ENCODE data around the gene PSTPIP1. TPM values are rescaled to one million over a fixed set of nuclear protein-coding genes. Genes with fewer than 3 reads are reported as not detected.

The PSTPIP1 gene
- total and polyA plus RNA-seq, 2 experiments from 2014 or later = 0.80 to 3.7 TPM

GRCh38 chr15:77064539-77065308 is 69.8 kb downstream of the PSTPIP1 start:
- Histone ChIP-seq H3K79me2 (replicated peaks; ENCODE audit: insufficient read depth) (peaks cover 96% of the 10 kb centered on the region), H3K4me1 (ENCODE audit: insufficient read depth) (peaks cover 12% of the 10 kb centered on the region), H2AFZ (no peak overlapping the region), H3K9me2 (ENCODE audit: insufficient read depth) (no peaks in the 10 kb centered on the region), H3F3A (replicated peaks; ENCODE audit: low read depth) (no peaks in the 10 kb centered on the region), H4K20me1 (replicated peaks; ENCODE audit: insufficient read depth) (peaks cover 22% of the 10 kb centered on the region), H3K27ac (ENCODE audit: low read depth) (no peak overlapping the region), H3K4me3 (no peak overlapping the region), H3K4me2 (no peak overlapping the region), H3K36me3 (ENCODE audit: insufficient read depth) (no peaks in the 10 kb centered on the region), H3K27me3 (ENCODE audit: insufficient read depth) (peaks cover 7% of the 10 kb centered on the region; the same call in 1 of the 2 replicates)
- H3K27ac Mint-ChIP-seq = no peak overlapping the region; the same call in 1 of the 2 replicates
- H3K4me3 Mint-ChIP-seq = no peak overlapping the region
- DNase-seq (ENCODE audit: low spot score) (no peak), ATAC-seq (no peak)
- no peaks in the 10 kb centered on the region for H3K36me3 Mint-ChIP-seq (ENCODE audit: low read depth)
- no peaks in the 10 kb centered on the region for H3K9me3 Mint-ChIP-seq
- no peaks in the 10 kb centered on the region for H3K27me3 Mint-ChIP-seq (ENCODE audit: insufficient read depth, low read depth, poor library complexity)
- TF ChIP-seq, protein P1, sequence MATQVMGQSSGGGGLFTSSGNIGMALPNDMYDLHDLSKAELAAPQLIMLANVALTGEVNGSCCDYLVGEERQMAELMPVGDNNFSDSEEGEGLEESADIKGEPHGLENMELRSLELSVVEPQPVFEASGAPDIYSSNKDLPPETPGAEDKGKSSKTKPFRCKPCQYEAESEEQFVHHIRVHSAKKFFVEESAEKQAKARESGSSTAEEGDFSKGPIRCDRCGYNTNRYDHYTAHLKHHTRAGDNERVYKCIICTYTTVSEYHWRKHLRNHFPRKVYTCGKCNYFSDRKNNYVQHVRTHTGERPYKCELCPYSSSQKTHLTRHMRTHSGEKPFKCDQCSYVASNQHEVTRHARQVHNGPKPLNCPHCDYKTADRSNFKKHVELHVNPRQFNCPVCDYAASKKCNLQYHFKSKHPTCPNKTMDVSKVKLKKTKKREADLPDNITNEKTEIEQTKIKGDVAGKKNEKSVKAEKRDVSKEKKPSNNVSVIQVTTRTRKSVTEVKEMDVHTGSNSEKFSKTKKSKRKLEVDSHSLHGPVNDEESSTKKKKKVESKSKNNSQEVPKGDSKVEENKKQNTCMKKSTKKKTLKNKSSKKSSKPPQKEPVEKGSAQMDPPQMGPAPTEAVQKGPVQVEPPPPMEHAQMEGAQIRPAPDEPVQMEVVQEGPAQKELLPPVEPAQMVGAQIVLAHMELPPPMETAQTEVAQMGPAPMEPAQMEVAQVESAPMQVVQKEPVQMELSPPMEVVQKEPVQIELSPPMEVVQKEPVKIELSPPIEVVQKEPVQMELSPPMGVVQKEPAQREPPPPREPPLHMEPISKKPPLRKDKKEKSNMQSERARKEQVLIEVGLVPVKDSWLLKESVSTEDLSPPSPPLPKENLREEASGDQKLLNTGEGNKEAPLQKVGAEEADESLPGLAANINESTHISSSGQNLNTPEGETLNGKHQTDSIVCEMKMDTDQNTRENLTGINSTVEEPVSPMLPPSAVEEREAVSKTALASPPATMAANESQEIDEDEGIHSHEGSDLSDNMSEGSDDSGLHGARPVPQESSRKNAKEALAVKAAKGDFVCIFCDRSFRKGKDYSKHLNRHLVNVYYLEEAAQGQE (IDR thresholded peaks at IDR 0.05; ENCODE audit: unreplicated experiment) = no peak
- TF ChIP-seq ZNF114 (CRISPR knock-in tag; IDR thresholded peaks at IDR 0.05) (no peak), EZH2phosphoT487 (IDR thresholded peaks at IDR 0.05; ENCODE audit: unreplicated experiment) (no peak), NANOG (IDR thresholded peaks at IDR 0.05; ENCODE audit: borderline replicate concordance) (no peak), CREB1 (CRISPR knock-in tag; IDR thresholded peaks at IDR 0.05; ENCODE audit: low read depth) (no peak), ETS1 (IDR thresholded peaks at IDR 0.05) (no peak), JUNB (IDR thresholded peaks at IDR 0.05; ENCODE audit: unreplicated experiment) (no peak), EZH2 (IDR thresholded peaks at IDR 0.05; ENCODE audit: low read depth, unreplicated experiment) (no peak), ZNF331 (CRISPR knock-in tag; IDR thresholded peaks at IDR 0.05; ENCODE audit: low read depth) (no peak), STAT1 (IDR thresholded peaks at IDR 0.05; ENCODE audit: unreplicated experiment) (no peak), POLR2AphosphoS5 (IDR thresholded peaks at IDR 0.05; ENCODE audit: low read depth) (no peak)
- TF ChIP-seq, protein P2, sequence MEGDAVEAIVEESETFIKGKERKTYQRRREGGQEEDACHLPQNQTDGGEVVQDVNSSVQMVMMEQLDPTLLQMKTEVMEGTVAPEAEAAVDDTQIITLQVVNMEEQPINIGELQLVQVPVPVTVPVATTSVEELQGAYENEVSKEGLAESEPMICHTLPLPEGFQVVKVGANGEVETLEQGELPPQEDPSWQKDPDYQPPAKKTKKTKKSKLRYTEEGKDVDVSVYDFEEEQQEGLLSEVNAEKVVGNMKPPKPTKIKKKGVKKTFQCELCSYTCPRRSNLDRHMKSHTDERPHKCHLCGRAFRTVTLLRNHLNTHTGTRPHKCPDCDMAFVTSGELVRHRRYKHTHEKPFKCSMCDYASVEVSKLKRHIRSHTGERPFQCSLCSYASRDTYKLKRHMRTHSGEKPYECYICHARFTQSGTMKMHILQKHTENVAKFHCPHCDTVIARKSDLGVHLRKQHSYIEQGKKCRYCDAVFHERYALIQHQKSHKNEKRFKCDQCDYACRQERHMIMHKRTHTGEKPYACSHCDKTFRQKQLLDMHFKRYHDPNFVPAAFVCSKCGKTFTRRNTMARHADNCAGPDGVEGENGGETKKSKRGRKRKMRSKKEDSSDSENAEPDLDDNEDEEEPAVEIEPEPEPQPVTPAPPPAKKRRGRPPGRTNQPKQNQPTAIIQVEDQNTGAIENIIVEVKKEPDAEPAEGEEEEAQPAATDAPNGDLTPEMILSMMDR (conservative IDR thresholded peaks at IDR 0.05; ENCODE audit: low read depth in 2 of 2) = no peak
- TF ChIP-seq, protein P3, sequence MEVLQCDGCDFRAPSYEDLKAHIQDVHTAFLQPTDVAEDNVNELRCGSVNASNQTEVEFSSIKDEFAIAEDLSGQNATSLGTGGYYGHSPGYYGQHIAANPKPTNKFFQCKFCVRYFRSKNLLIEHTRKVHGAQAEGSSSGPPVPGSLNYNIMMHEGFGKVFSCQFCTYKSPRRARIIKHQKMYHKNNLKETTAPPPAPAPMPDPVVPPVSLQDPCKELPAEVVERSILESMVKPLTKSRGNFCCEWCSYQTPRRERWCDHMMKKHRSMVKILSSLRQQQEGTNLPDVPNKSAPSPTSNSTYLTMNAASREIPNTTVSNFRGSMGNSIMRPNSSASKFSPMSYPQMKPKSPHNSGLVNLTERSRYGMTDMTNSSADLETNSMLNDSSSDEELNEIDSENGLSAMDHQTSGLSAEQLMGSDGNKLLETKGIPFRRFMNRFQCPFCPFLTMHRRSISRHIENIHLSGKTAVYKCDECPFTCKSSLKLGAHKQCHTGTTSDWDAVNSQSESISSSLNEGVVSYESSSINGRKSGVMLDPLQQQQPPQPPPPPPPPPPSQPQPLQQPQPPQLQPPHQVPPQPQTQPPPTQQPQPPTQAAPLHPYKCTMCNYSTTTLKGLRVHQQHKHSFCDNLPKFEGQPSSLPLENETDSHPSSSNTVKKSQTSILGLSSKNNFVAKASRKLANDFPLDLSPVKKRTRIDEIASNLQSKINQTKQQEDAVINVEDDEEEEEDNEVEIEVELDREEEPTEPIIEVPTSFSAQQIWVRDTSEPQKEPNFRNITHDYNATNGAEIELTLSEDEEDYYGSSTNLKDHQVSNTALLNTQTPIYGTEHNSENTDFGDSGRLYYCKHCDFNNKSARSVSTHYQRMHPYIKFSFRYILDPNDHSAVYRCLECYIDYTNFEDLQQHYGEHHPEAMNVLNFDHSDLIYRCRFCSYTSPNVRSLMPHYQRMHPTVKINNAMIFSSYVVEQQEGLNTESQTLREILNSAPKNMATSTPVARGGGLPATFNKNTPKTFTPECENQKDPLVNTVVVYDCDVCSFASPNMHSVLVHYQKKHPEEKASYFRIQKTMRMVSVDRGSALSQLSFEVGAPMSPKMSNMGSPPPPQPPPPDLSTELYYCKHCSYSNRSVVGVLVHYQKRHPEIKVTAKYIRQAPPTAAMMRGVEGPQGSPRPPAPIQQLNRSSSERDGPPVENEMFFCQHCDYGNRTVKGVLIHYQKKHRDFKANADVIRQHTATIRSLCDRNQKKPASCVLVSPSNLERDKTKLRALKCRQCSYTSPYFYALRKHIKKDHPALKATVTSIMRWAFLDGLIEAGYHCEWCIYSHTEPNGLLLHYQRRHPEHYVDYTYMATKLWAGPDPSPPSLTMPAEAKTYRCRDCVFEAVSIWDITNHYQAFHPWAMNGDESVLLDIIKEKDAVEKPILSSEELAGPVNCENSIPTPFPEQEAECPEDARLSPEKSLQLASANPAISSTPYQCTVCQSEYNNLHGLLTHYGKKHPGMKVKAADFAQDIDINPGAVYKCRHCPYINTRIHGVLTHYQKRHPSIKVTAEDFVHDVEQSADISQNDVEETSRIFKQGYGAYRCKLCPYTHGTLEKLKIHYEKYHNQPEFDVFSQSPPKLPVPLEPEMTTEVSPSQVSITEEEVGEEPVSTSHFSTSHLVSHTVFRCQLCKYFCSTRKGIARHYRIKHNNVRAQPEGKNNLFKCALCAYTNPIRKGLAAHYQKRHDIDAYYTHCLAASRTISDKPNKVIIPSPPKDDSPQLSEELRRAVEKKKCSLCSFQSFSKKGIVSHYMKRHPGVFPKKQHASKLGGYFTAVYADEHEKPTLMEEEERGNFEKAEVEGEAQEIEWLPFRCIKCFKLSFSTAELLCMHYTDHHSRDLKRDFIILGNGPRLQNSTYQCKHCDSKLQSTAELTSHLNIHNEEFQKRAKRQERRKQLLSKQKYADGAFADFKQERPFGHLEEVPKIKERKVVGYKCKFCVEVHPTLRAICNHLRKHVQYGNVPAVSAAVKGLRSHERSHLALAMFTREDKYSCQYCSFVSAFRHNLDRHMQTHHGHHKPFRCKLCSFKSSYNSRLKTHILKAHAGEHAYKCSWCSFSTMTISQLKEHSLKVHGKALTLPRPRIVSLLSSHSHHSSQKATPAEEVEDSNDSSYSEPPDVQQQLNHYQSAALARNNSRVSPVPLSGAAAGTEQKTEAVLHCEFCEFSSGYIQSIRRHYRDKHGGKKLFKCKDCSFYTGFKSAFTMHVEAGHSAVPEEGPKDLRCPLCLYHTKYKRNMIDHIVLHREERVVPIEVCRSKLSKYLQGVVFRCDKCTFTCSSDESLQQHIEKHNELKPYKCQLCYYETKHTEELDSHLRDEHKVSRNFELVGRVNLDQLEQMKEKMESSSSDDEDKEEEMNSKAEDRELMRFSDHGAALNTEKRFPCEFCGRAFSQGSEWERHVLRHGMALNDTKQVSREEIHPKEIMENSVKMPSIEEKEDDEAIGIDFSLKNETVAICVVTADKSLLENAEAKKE (CRISPR knock-in tag; IDR thresholded peaks at IDR 0.05) = no peak
- peaks cover 35% of the 10 kb centered on the region for H3K4me1 Mint-ChIP-seq
